Stomach (tissue), 4 donors: ENCODE data around the gene RPS2.

Experiments used
- CTCF ChIP-seq, 7 experiments: fragments of 450-650 bp in 4 of 7; fragments of 200-600 bp in 3 of 7; sonication (generic) in 3 of 7; IDR thresholded peaks; one replicate each; pipeline ENCODE4 v1.5.1; 2016 to 2019; ENCODE audit warnings: antibody characterized with exemption in 7 of 7, control low read depth in 2 of 7, mild to moderate bottlenecking in 1 of 7
- POLR2A ChIP-seq, 4 donors: fragments of 450-650 bp; IDR thresholded peaks; one replicate each; pipeline ENCODE4 v1.6.1; 2016; ENCODE audit warnings: antibody characterized with exemption in 4 of 4, control low read depth in 2 of 4, mild to moderate bottlenecking in 1 of 4, moderate library complexity in 1 of 4

DNA sequence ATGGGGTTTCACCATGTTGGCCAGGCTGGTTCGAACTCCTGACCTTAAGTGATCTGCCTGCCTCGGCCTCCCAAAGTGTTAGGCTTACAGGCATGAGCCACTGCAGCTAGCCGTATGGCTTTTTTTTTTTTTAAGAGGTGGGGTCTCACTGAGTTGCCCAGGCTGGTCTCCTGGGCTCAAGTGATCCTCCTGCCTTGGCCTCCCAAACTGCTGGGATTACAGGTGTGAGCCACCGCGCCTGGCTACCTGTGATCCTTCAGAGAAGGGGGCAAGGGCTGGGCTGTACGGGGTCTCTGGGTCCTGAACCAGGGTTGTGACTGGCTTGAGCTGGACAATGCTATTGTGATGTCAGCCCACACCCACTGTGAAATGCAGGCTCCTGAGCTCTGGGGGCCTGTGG lies 1.8 kb upstream of the RPS2 start, which contains the start of gene RNF151:
- TF ChIP-seq CTCF (IDR thresholded peaks at IDR 0.05) (no peak), POLR2A (IDR thresholded peaks at IDR 0.05) (no peak)
